Natural killer cell (primary cell): ENCODE data around the gene ALDH1A2. TPM values are rescaled to one million over a fixed set of nuclear protein-coding genes. Genes with fewer than 3 reads are reported as not detected.

Source experiments
- ATAC-seq, 3 donors: fragments of 150-1000 bp in 2 of 3; fragments of 200-7000 bp in 1 of 3; cut with Tn5 transposase; 1 replicate in 1 of 3; 2 replicates in 2 of 3; pipeline ENCODE4 v1.10.0; 2021; ENCODE audit warnings: mild to moderate bottlenecking in 2 of 3, moderate library complexity in 2 of 3
- DNase-seq, 2 donors: peaks; one replicate each; pipeline versions ENCODE4 v3.0.0 to v3.0.0-alpha.2; 2013 to 2021; ENCODE audit warnings: mixed read lengths in 1 of 2
- H3K27ac ChIP-seq: one replicate; pipeline ENCODE4 v1.5.1; 2013; ENCODE audit warnings: mild to moderate bottlenecking, low read length
- H3K27me3 ChIP-seq: one replicate; pipeline ENCODE4 v1.6.1; 2013; ENCODE audit warnings: low read length; ENCODE audit not compliant: control insufficient read depth, insufficient read depth
- H3K36me3 ChIP-seq: one replicate; pipeline ENCODE4 v1.6.1; 2013; ENCODE audit warnings: low read length; ENCODE audit not compliant: control insufficient read depth, insufficient read depth
- H3K4me1 ChIP-seq: one replicate; pipeline ENCODE4 v1.6.1; 2013; ENCODE audit warnings: low read length; ENCODE audit not compliant: control insufficient read depth, insufficient read depth
- H3K4me3 ChIP-seq: one replicate; pipeline ENCODE4 v1.5.1; 2013; ENCODE audit warnings: low read length
- H3K9me3 ChIP-seq: one replicate; pipeline ENCODE4 v1.6.1; 2013; ENCODE audit warnings: low read length; ENCODE audit not compliant: control insufficient read depth, insufficient read depth
- H3K27ac Mint-ChIP-seq, 2 donors: one replicate each; pipeline ENCODE4 v1.8.0; 2022; ENCODE audit warnings: mild to moderate bottlenecking in 2 of 2, mixed read lengths in 2 of 2, moderate library complexity in 1 of 2
- H3K27me3 Mint-ChIP-seq, 2 donors: one replicate each; pipeline ENCODE4 v1.8.0; 2022; ENCODE audit warnings: low read depth in 2 of 2, mixed read lengths in 2 of 2
- H3K36me3 Mint-ChIP-seq: one replicate; pipeline ENCODE4 v1.8.0; 2022; ENCODE audit warnings: mixed read lengths
- H3K4me1 Mint-ChIP-seq, 2 donors: one replicate each; pipeline ENCODE4 v1.8.0; 2022; ENCODE audit warnings: mixed read lengths in 2 of 2
- H3K4me3 Mint-ChIP-seq: one replicate; pipeline ENCODE4 v1.8.0; 2022; ENCODE audit warnings: mild to moderate bottlenecking, moderate library complexity, mixed read lengths
- H3K9me3 Mint-ChIP-seq, 2 donors: one replicate each; pipeline ENCODE4 v1.8.0; 2022; ENCODE audit warnings: mixed read lengths in 2 of 2
- CTCF ChIP-seq: fragments of 200-600 bp; IDR thresholded peaks from one replicate; pipeline ENCODE4 v1.8.0; 2022; ENCODE audit warnings: antibody characterized with exemption
- WGBS: methylation state at CpG from one replicate; pipeline ENCODE4 v1.1.7; 2013; ENCODE audit warnings: missing lambda C conversion rate; ENCODE audit not compliant: insufficient coverage; 5-methylcytosine and 5-hydroxymethylcytosine counted together
- intact Hi-C: fragments of 100-400 bp; cut with micrococcal nuclease; formaldehyde crosslinking; loops from one replicate; pipeline ENCODE4 v1.14.2; 2022
- total RNA-seq, 4 donors: library from RNA; stranded (reverse); fragments of 120-200 nt in 1 of 4; gene quantifications; one replicate each; pipeline versions ENCODE4 v1.2.3 to v1.2.4, GENCODE V29; 2013 to 2022

Gene ALDH1A2
- total RNA-seq, 3 donors from 2014 or later (not counting 1 experiment from before 2014, with no cell fraction given) = 0.73 to 3.6 (median 2.8) TPM

GRCh38 chr15:58039079-58040035, 26.2 kb downstream of the ALDH1A2 start:
- no peaks in the 10 kb centered on the region for H3K36me3 Mint-ChIP-seq
- Histone ChIP-seq H3K9me3 (no peaks in the 10 kb centered on the region), H3K27me3 (peaks cover 11% of the 10 kb centered on the region), H3K27ac (no peak overlapping the region), H3K36me3 (no peaks in the 10 kb centered on the region), H3K4me3 (no peak overlapping the region), H3K4me1 (no peaks in the 10 kb centered on the region)
- H3K4me3 Mint-ChIP-seq = no peak overlapping the region
- ATAC-seq (no peak), DNase-seq (no peak)
- intact Hi-C loops = no loop called here
- H3K9me3 Mint-ChIP-seq = no peaks in the 10 kb centered on the region
- peaks cover 31 to 55% of the 10 kb centered on the region in 2 donors for H3K27me3 Mint-ChIP-seq
- WGBS = 87% methylated on average over 4 of the region's 6 CpGs
- no peak for TF ChIP-seq CTCF
- H3K27ac Mint-ChIP-seq = no peak overlapping the region
- H3K4me1 Mint-ChIP-seq = no peaks in the 10 kb centered on the region

GRCh38 chr15:58038426-58039078, 27.0 kb downstream of the ALDH1A2 start:
- no peak for TF ChIP-seq CTCF
- Histone ChIP-seq H3K4me3 (no peak overlapping the region), H3K27ac (no peak overlapping the region), H3K27me3 (peaks cover 8% of the 10 kb centered on the region), H3K9me3 (no peaks in the 10 kb centered on the region), H3K36me3 (no peaks in the 10 kb centered on the region), H3K4me1 (no peaks in the 10 kb centered on the region)
- ATAC-seq (no peak), DNase-seq (no peak)
- no peaks in the 10 kb centered on the region for H3K4me1 Mint-ChIP-seq
- 48% methylated on average over 2 of the region's 2 CpGs for WGBS
- peaks cover 23 to 49% of the 10 kb centered on the region in 2 donors for H3K27me3 Mint-ChIP-seq
- H3K36me3 Mint-ChIP-seq = no peaks in the 10 kb centered on the region
- H3K9me3 Mint-ChIP-seq = no peaks in the 10 kb centered on the region
- intact Hi-C loops = no loop called here
- H3K27ac Mint-ChIP-seq = no peak overlapping the region
- no peak overlapping the region for H3K4me3 Mint-ChIP-seq

- no peaks in the 10 kb centered on the region for H3K36me3 ChIP-seq
- H3K27ac ChIP-seq = no peak overlapping the region
- intact Hi-C loops = no loop called here
- 29% methylated on average over 2 of the region's 2 CpGs for WGBS
- H3K27me3 ChIP-seq = peaks cover 4% of the 10 kb centered on the region
- no peak for TF ChIP-seq CTCF
- no peaks in the 10 kb centered on the region for H3K4me1 Mint-ChIP-seq
- H3K36me3 Mint-ChIP-seq = no peaks in the 10 kb centered on the region
- DNase-seq (no peak), ATAC-seq (no peak)
- H3K4me3 ChIP-seq = no peak overlapping the region
- no peaks in the 10 kb centered on the region for H3K9me3 ChIP-seq
- H3K27ac Mint-ChIP-seq = no peak overlapping the region
- H3K27me3 Mint-ChIP-seq = peaks cover 21 to 41% of the 10 kb centered on the region in 2 donors
- H3K4me1 ChIP-seq = no peaks in the 10 kb centered on the region
- no peak overlapping the region for H3K4me3 Mint-ChIP-seq
- H3K9me3 Mint-ChIP-seq = no peaks in the 10 kb centered on the region
Observed at GRCh38 chr15:58037723-58038301, 27.7 kb downstream of the ALDH1A2 start.
